Retina (tissue), 1 donor: ENCODE data around the gene PLA2G2D.

Source experiments
- DNase-seq: peaks from one replicate; pipeline ENCODE4 v3.0.0-alpha.2; 2016

The PLA2G2D gene, protein sequence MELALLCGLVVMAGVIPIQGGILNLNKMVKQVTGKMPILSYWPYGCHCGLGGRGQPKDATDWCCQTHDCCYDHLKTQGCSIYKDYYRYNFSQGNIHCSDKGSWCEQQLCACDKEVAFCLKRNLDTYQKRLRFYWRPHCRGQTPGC

DNA sequence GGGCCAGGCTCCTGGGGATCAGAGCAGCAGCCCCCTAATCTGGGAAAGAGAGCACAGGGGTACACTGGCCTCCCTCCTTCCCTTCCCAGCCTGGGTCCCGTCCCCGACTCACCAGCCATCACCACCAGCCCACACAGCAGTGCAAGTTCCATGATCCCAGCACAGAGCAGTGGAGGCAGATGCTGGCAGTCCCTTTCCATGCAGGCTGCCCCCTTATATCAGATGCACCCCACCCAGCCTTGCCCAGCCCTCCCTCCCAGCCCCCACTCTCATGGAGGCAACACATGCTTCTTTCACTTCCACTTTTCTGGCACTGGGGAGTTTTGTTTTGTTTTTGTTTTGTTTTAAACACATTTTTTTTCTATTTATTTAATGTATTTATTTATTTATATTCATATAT lies at the start of gene PLA2G2D:
TSS of gene PLA2G2D (minus strand) at position 190 of the 400 bp plus-strand sequence. CDS start at position 152, 38 bp downstream.
- no peak for DNase-seq

DNA sequence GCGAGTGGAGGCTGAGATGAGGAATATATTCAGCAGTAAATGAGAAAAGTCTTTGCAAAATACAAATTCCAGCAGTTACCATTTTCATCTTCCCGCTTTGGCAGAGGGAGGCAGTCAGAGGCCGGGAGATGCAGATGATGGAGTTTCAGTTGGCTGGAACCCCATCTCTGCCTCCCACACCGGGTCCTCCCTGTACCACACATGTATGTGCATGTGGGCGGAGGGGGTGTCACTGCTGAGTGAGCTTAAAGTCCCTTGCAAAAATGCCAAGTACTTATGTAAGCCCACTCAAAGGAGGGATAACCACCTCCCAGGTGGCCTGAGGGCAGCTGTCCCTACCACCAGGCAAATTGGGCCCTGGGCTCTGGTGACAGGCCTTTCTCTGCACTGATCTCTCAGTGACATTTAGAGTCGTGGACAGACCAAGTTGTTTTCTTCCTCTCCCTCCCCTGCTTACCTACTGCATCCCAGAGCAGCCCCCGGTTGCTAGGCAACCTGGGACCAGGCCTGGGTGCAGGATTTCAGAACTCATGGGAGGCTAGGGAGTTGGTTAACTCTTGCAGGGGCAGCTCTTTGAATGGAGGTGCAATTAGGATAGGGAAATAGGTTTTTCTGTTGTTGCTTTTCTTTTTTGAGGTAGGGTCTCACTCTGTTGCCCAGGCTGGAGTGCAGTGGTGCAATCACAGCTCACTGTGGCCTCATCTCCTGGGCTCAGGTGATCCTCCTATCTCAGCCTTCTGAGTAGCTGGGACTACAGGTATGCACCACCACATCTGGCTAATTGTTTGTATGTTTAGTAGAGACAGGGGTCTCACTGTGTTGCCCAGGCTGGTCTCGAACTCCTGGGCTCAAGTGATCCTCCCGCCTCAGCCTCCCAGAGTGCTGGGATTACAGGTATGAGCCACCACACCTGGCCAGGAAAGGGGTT lies 49.5 kb upstream of the PLA2G2D start:
- DNase-seq = peak; percentile 14

- no peak for DNase-seq
Measured at GRCh38 chr1:20167126-20167525, 47.8 kb upstream of the PLA2G2D start.

GRCh38 chr1:20166051-20166450 lies 46.7 kb upstream of the PLA2G2D start:
- no peak for DNase-seq

DNA sequence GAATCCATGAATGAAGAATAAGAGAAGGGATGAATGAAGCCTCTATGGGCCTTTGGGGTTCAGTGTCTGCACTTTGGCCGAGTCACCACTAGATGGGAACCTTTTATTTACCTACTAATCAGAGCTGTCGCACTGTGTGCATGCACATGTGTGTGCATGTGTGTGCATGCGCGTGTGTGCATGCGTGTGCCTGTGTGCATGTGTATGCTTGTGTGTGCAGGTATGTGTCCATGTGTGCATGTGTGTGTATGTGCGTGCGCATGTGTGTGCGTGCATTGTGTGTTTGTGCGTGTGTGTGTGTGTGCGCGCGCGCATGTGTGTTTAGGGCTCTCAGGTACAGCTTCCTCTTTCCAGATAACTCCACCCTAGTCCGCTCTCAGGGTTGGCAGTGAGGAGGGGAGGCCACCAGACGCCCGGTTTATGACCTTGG lies 46.2 kb upstream of the PLA2G2D start:
- DNase-seq = no peak

GRCh38 chr1:20164694-20165202 lies 45.4 kb upstream of the PLA2G2D start:
- DNase-seq = no peak

GRCh38 chr1:20160034-20160433 lies 40.7 kb upstream of the PLA2G2D start:
- no peak for DNase-seq

- no peak for DNase-seq
Measured at GRCh38 chr1:20158358-20159070, 39.2 kb upstream of the PLA2G2D start.

DNA sequence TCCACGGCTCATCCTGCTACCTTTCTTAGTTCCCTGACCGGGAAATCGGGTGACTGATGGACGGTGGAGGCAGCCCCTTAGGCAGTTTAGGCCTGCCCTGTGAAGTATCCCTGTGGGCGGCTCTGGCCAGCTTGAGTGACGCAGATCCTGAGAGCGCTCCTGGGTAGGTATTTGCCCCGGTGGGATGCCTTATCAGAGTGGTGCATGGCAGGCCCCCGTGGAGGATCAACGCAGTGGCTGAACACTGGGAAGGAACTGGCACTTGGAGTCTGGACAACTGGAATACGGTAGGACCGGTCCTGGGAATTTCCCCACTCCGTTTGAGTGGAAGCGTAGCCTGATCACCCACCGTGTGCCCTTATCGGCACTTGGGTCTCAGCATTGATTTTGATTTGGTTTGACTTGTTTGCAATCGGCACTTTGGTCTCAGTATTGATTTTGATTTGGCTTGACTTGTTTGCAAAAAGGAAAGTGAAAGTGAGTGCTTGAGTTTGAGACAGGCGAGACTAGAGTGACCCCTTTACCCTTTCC lies 35.0 kb upstream of the PLA2G2D start:
- DNase-seq = peak; percentile 27

GRCh38 chr1:20153000-20153418 lies 33.7 kb upstream of the PLA2G2D start:
- peak; percentile 29 for DNase-seq

- no peak for DNase-seq
Measured at GRCh38 chr1:20152599-20152930, 33.2 kb upstream of the PLA2G2D start.

GRCh38 chr1:20151906-20152598 lies 32.7 kb upstream of the PLA2G2D start:
- peak; percentile 92 for DNase-seq

- DNase-seq = no peak
Measured at GRCh38 chr1:20150969-20151368, 31.6 kb upstream of the PLA2G2D start.

GRCh38 chr1:20150326-20150705 lies 31.0 kb upstream of the PLA2G2D start:
- no peak for DNase-seq

DNA sequence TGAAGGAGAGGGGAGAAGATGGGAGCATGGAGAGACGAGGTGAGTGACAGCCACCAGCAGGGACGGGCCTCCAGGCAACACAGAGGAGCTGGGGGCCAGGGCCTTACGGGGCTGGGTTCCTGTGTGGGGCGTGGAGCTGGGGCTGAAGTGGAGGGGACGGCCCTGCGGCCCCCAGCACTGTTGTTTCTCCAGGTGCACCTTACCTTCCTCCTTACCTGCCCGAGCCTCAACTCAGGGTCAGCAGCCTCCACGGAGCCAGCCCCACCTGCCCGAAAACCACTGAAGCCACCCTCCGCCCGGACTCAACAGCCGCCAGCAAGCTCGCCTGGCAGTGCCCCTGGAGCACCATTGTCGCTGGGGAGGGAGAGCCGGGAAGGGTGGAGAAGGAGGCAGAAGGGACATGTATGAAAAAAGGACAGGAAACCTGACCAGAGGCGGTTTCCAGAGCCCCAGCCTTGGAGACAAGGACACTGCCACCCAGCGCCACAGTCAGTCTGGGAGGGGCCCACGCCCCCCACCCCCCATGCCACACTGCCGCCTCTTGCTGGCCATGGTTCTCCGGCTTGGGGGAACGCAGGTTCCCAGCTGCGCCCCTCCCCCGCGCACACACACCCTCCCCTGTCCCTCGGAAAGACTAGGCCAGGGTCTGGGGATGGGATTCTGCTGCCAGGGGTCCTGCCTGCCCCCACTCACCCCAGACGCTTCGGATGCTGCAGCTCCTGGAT lies 30.4 kb upstream of the PLA2G2D start:
- no peak for DNase-seq

DNA sequence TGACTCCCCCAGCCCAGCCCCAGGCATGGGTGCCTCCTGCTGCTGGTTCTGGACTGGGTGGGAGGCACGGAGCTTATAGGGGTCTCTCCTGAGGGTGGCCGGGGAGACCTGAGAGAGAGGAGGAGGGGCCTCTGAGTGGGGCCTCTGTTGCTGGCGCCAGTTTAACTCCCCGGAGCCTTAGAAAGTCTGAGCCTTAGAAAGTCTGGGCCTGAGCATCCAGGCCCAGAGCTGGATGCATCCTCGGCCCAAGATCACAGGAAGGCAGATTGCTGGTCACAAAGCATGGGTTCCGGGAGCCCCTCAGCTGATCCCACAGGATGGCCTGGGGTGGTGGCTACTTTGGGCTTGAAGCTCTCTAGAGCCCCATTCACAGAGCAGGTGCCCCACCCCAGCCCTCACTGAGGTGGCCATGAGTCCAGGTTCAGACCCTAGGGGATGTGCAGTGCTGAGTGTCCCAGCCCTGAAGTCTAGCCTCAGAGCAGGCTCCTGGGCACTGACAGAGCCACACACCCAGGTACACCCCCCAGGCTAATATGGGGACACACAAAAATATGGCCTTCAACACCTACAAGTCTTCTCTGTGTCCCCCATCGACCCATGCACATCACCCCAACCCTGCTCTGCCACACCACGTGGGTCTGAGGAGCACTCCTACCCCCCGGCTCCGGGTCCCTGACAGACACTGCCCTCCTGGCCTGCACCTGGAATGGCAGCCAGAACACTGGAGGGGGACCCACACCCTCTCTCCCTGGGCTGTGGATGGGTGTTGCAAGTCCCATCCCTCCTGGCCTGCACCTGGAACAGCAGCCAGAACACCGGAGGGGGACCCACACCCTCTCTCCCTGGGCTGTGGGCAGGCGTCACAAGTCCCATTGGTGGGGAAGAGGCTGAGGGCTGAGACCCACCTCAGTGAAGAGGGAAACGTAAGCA lies 29.5 kb upstream of the PLA2G2D start:
- no peak for DNase-seq

DNA sequence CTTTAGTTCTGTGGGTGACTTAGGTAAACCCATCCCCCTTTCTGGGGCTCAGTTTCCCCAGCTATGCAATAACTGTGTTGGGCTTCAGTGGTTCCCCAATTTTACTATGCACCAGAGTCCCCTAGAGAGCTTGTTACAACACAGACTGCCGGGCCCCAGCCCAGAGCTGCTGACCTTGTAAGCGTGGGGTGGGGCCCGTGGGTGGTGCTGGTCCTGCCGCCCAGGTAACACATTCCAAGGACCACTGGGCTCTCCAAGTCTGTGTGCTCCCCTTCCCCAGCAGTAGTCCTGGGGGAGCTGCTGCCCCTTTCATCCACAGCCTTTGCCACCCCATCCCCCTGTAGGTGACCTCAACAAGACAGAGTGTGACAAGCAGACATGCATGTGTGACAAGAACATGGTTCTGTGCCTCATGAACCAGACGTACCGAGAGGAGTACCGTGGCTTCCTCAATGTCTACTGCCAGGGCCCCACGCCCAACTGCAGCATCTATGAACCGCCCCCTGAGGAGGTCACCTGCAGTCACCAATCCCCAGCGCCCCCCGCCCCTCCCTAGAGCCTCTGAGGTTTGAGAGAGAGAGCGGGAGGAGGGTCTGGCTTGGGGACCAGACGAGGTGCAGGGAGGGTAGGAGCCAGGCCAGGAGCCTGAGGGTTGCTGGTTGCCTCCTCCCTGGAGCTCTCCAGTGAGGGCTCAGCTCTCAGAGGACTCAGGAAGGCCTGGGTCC lies 28.7 kb upstream of the PLA2G2D start:
- DNase-seq = no peak

DNA sequence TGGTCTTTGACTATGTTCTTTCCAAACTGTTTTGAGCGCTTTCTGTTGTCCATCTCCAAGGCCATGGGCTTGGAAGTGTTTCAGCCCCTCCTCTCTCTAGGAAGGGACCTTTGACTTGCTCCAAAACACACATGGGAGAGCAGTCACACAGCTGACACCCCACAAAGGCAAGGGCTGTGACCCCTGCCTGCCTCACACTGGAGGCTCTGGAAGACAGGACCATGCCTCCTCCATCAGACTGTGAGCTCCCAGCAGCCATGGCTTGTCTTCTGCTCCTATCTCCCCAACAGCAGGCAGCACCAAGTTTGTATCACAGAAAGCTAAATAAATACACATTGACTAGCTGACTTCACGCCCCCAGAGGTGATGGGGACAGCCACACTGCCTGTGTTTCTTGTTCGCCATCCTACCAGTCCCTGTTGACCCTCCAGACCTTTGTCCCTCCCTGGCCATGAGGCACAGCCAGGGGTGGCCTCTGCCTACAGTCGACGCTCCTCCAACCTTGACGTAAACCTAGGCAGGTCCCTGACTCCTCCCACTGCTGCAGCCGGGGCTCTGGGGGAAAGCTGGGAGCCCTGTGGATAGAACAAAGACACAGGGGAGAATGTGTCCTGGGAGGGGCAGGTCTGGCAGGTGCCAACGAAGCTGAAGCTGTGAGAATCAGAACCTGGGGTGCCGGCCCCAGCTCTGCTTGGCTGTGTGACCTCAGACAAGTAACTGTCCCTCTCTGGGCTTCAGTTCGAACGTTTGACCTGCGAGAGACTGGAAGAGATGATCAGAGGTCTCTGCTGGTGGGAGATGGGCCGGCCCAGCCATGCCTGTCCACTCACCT lies 24.6 kb upstream of the PLA2G2D start:
- no peak for DNase-seq

DNA sequence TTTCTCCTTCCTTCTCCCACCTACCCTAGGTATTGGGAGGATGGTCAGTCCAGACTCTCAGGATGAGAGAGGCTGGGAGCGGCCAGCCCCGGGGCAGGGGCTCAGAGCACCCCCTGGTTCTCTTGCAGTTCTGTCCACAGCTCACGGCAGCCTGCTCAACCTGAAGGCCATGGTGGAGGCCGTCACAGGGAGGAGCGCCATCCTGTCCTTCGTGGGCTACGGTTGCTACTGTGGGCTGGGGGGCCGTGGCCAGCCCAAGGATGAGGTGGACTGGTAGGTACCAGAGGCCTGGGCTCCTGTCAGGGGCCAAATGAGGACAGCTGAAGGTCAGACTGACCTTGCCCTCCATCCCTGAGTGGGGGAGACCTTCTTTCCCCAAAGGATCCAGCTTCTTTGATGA lies 24.0 kb upstream of the PLA2G2D start:
- DNase-seq = no peak
